Fibroblast of skin of back (primary cell): ENCODE data around the gene PRR23C.

ENCODE experiments used
- DNase-seq: peaks from one replicate; pipeline ENCODE4 v3.0.0-alpha.2; 2013

PRR23C gene

DNA sequence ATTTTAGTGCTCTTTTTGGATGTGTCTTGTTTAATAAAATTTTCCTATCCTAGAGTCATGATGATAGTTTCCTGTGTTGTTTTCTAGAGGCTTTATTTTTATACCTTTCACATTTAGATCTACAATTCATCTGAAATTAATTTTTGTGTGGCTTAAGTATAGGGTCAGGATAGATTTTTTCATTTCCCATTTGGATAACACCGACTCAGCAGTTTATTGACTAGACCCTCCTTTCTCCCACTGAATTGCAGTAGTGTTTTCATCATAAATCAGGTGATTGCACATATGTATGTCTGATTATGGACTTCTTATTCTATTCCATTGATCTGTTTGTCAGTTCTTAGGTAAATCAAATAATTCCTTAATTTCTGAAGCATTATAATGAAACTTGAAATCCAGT lies 49.0 kb downstream of the PRR23C start:
- DNase-seq = no peak
